ENCODE measurements around the gene ARL14EP. TPM values are rescaled to one million over a fixed set of nuclear protein-coding genes. Genes with fewer than 3 reads are reported as not detected.
A peak's percentile ranks its signal among the peaks of the same experiment; 100 is the strongest.

The ARL14EP gene
- total RNA-seq, 4 donors from 2014 or later: 7.9 to 24.7 (median 16.0) TPM

- in situ Hi-C loops (cut with MboI; ENCODE audit: low pct_ligation_motif_present in 1 of 4, low pct_unique_long_range_greater_than_20kb in 1 of 4, low sequenced_read_pairs in 3 of 4) (loop anchor here in 1 of 4 donors (10.0 kb wide), 1 partner anchor 572 kb away; no protein-coding TSS in a partner anchor), intact Hi-C loops (cut with DNase I; ENCODE audit: low total_unique reads) (no loop called here)
- no peaks in the 10 kb centered on the region for H3K9me3 ChIP-seq
- WGBS, 2 donors (ENCODE audit: low coverage in 1 of 2): 75 to 86% methylated on average over 1 of the region's 1 CpG
- no peaks in the 10 kb centered on the region for H3K27me3 ChIP-seq
- peak; percentile 13 for DNase-seq
- peak overlapping the region in 1 of 4 donors; percentile 41 for H3K27ac ChIP-seq
- no peak for TF ChIP-seq POLR2AphosphoS5 (IDR thresholded peaks at IDR 0.05)
- TF ChIP-seq, protein P1, sequence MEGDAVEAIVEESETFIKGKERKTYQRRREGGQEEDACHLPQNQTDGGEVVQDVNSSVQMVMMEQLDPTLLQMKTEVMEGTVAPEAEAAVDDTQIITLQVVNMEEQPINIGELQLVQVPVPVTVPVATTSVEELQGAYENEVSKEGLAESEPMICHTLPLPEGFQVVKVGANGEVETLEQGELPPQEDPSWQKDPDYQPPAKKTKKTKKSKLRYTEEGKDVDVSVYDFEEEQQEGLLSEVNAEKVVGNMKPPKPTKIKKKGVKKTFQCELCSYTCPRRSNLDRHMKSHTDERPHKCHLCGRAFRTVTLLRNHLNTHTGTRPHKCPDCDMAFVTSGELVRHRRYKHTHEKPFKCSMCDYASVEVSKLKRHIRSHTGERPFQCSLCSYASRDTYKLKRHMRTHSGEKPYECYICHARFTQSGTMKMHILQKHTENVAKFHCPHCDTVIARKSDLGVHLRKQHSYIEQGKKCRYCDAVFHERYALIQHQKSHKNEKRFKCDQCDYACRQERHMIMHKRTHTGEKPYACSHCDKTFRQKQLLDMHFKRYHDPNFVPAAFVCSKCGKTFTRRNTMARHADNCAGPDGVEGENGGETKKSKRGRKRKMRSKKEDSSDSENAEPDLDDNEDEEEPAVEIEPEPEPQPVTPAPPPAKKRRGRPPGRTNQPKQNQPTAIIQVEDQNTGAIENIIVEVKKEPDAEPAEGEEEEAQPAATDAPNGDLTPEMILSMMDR (IDR thresholded peaks at IDR 0.05): no peak
- TF ChIP-seq POLR2A (IDR thresholded peaks at IDR 0.05): no peak
- H3K4me3 ChIP-seq: no peak overlapping the region
- H3K4me1 ChIP-seq: no peaks in the 10 kb centered on the region
- H3K36me3 ChIP-seq: peaks cover 0 to 10% (median 0%) of the 10 kb centered on the region in 4 donors
Measured at GRCh38 chr11:30342736-30343166, 19.8 kb downstream of the ARL14EP start.

DNA sequence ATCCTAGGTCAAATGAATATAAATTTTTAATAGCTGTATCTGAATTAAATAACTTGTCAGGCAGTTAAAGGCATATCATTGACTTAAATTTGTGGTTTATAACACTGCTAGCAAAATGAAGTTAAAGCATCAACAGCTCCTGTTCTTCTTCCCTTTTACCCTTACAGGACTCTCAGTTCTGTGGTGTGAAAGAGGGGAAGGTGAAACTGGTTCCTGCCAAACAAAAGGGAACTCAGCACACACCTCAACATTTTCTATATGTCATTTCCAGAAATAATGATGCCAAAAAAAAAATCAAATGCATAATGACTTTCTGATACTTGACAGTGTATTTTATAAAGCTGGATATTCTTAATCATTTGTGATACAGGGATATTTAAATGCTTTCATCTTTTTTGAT is 21.2 kb downstream of the ARL14EP start:
- in situ Hi-C loops (cut with MboI; ENCODE audit: low pct_ligation_motif_present in 1 of 4, low pct_unique_long_range_greater_than_20kb in 1 of 4, low sequenced_read_pairs in 3 of 4): loop anchor here in 1 of 4 donors (10.0 kb wide), 1 partner anchor 571 kb away; no protein-coding TSS in a partner anchor
- Histone ChIP-seq H3K27me3 (no peaks in the 10 kb centered on the region), H3K9me3 (no peaks in the 10 kb centered on the region), H3K4me3 (no peak overlapping the region), H3K36me3 (no peaks in the 10 kb centered on the region), H3K27ac (no peak overlapping the region), H3K4me1 (no peaks in the 10 kb centered on the region)
- TF ChIP-seq EP300 (IDR thresholded peaks at IDR 0.05; ENCODE audit: low read depth) (no peak), POLR2A (IDR thresholded peaks at IDR 0.05) (no peak), POLR2AphosphoS5 (IDR thresholded peaks at IDR 0.05) (no peak)
- TF ChIP-seq, protein P1 (IDR thresholded peaks at IDR 0.05): no peak
- no peak for DNase-seq
- intact Hi-C loops (cut with DNase I; ENCODE audit: low total_unique reads): no loop called here

- Histone ChIP-seq H3K27me3 (no peaks in the 10 kb centered on the region), H3K4me1 (no peaks in the 10 kb centered on the region), H3K4me3 (no peak overlapping the region), H3K9me3 (no peaks in the 10 kb centered on the region), H3K36me3 (no peaks in the 10 kb centered on the region), H3K27ac (no peak overlapping the region)
- intact Hi-C loops (cut with DNase I; ENCODE audit: low total_unique reads) (loop anchor here (2.0 kb wide), 1 partner anchor 307 kb away; no protein-coding TSS in a partner anchor), in situ Hi-C loops (cut with MboI; ENCODE audit: low pct_ligation_motif_present in 1 of 4, low pct_unique_long_range_greater_than_20kb in 1 of 4, low sequenced_read_pairs in 3 of 4) (loop anchor here in 1 of 4 donors (10.0 kb wide), 1 partner anchor 569 kb away; no protein-coding TSS in a partner anchor)
- no peak for DNase-seq
- WGBS, 2 donors (ENCODE audit: low coverage in 1 of 2): 88 to 93% methylated on average over 4 of the region's 4 CpGs
- TF ChIP-seq POLR2AphosphoS5 (IDR thresholded peaks at IDR 0.05): no peak
Measured at GRCh38 chr11:30345644-30346043, 22.7 kb downstream of the ARL14EP start.

DNA sequence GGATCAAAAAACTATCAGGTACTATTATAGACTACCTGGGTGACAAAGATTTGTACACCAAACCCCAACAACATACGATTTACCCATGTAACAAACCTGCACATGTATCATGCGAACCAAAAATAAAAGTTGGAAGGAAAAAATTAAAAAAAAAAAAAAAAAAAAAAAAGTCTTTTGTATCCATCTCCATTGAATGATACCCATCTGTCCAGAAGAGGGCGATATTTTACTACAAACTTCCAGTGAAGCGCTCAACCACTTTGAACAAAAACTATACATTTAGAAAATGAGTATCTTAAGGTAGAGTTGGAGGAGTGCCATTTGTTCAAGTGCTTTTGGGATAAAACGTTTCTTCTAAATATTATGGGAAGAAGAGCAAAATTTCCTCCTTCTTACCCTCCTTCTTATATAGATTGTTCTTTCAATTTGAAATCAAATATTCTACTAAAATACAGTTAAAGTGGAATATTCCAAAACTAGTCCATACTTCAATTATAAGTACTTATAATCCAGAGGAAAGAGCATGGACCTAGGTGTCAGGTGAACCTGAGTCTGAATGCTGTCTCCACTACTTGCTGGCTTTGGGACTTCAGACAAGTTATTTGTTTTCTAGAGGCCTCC is 23.3 kb downstream of the ARL14EP start:
- H3K27me3 ChIP-seq: no peaks in the 10 kb centered on the region
- no peak overlapping the region for H3K27ac ChIP-seq
- H3K36me3 ChIP-seq: no peaks in the 10 kb centered on the region
- 0 to 8% methylated on average over 3 to 5 of the region's 5 CpGs for WGBS, 2 donors (ENCODE audit: low coverage in 1 of 2)
- no peaks in the 10 kb centered on the region for H3K4me1 ChIP-seq
- no peak overlapping the region for H3K4me3 ChIP-seq
- in situ Hi-C loops (cut with MboI; ENCODE audit: low pct_ligation_motif_present in 1 of 4, low pct_unique_long_range_greater_than_20kb in 1 of 4, low sequenced_read_pairs in 3 of 4) (loop anchor here in 1 of 4 donors (10.0 kb wide), 1 partner anchor 569 kb away; no protein-coding TSS in a partner anchor), intact Hi-C loops (cut with DNase I; ENCODE audit: low total_unique reads) (loop anchor here (2.0 kb wide), 1 partner anchor 307 kb away; no protein-coding TSS in a partner anchor)
- no peak for DNase-seq
- no peaks in the 10 kb centered on the region for H3K9me3 ChIP-seq
- no peak for TF ChIP-seq POLR2A (IDR thresholded peaks at IDR 0.05)
- TF ChIP-seq EP300 (IDR thresholded peaks at IDR 0.05; ENCODE audit: low read depth): no peak
- TF ChIP-seq, protein P1 (IDR thresholded peaks at IDR 0.05): peak; percentile 59 to 76 (median 65)
